Skeletal muscle satellite cell (primary cell): ENCODE data around the gene NUP133. TPM values are rescaled to one million over a fixed set of nuclear protein-coding genes. Genes with fewer than 3 reads are reported as not detected.
"Not testable (repeated sequence)": the region's sequence is repeated elsewhere in the genome, so short reads cannot be mapped to it uniquely, and the experiment has no call there.

Experiments
- H3K27me3 ChIP-seq: 2 replicates; pipeline ENCODE4 v1.7.0; 2013; ENCODE audit warnings: low read length; ENCODE audit not compliant: control insufficient read depth, insufficient read depth
- H3K36me3 ChIP-seq: 2 replicates; pipeline ENCODE4 v1.7.0; 2013; ENCODE audit warnings: mild to moderate bottlenecking, control low read depth, low read length; ENCODE audit not compliant: insufficient read depth
- H3K4me1 ChIP-seq: 2 replicates; pipeline ENCODE4 v1.7.0; 2013; ENCODE audit warnings: low read length; ENCODE audit not compliant: control insufficient read depth, insufficient read depth
- H3K4me2 ChIP-seq: 2 replicates; pipeline ENCODE4 v1.7.0; 2013; ENCODE audit warnings: mild to moderate bottlenecking, low read length
- H3K4me3 ChIP-seq: 2 replicates; pipeline ENCODE4 v1.7.0; 2013; ENCODE audit warnings: low read length
- H3K9ac ChIP-seq: 2 replicates; pipeline ENCODE4 v1.7.0; 2013; ENCODE audit warnings: mild to moderate bottlenecking, low read depth, low read length, moderate library complexity
- H3K9me3 ChIP-seq: replicated peaks from 2 replicates; pipeline ENCODE4 v1.7.0; 2013; ENCODE audit warnings: mild to moderate bottlenecking, control low read depth, low read length
- small RNA-seq: library from RNA; depleted of rRNA; stranded (forward); fragments of <200 nt; gene quantifications from one replicate; pipeline ENCODE3, GENCODE V24; 2012

Gene NUP133

GRCh38 chr1:229394517-229394916, 113.6 kb downstream of the NUP133 start:
- not testable (repeated sequence) for H3K4me2 ChIP-seq, H3K4me3 ChIP-seq, H3K9me3 ChIP-seq, H3K4me1 ChIP-seq, H3K36me3 ChIP-seq, H3K9ac ChIP-seq
- H3K27me3 ChIP-seq, result peaks cover 15% of the 10 kb centered on the region

- Histone ChIP-seq H3K4me1 (peaks cover 11% of the 10 kb centered on the region), H3K9me3 (no peaks in the 10 kb centered on the region), H3K9ac (no peak overlapping the region), H3K36me3 (no peaks in the 10 kb centered on the region), H3K4me2 (no peak overlapping the region), H3K4me3 (no peak overlapping the region), H3K27me3 (peaks cover 15% of the 10 kb centered on the region)
These were observed 115.2 kb downstream of the NUP133 start for GRCh38 chr1:229392936-229393335.

Small RNA genes within 50 kb of the gene (small RNA-seq; reads per million reads assigned to genes)
- not detected for gene RN7SKP276
- gene RNA5SP78, result not detected
- gene RNU4-21P, result not detected
